Osteocyte (in vitro differentiated cells): Measurements from ENCODE around the gene ICOS. TPM values are rescaled to one million over a fixed set of nuclear protein-coding genes. Genes with fewer than 3 reads are reported as not detected.

Experiments used
- DNase-seq: peaks from one replicate; pipeline ENCODE4 v3.0.0; 2021; ENCODE audit warnings: mixed read lengths; ENCODE audit not compliant: unreplicated experiment; ENCODE audit errors: extremely low spot score
- H3K27ac Mint-ChIP-seq: one replicate; pipeline ENCODE4 v1.8.0; 2021; ENCODE audit warnings: mild to moderate bottlenecking, mixed read lengths; ENCODE audit not compliant: unreplicated experiment
- H3K27me3 Mint-ChIP-seq: one replicate; pipeline ENCODE4 v1.8.0; 2021; ENCODE audit warnings: mixed read lengths; ENCODE audit not compliant: unreplicated experiment
- H3K36me3 Mint-ChIP-seq: one replicate; pipeline ENCODE4 v1.8.0; 2021; ENCODE audit warnings: mixed read lengths; ENCODE audit not compliant: unreplicated experiment
- H3K4me1 Mint-ChIP-seq: one replicate; pipeline ENCODE4 v1.8.0; 2021; ENCODE audit warnings: mixed read lengths; ENCODE audit not compliant: unreplicated experiment
- H3K4me3 Mint-ChIP-seq: one replicate; pipeline ENCODE4 v1.8.0; 2021; ENCODE audit warnings: mild to moderate bottlenecking, moderate library complexity, mixed read lengths; ENCODE audit not compliant: unreplicated experiment
- H3K9me3 Mint-ChIP-seq: one replicate; pipeline ENCODE4 v1.8.0; 2021; ENCODE audit warnings: mixed read lengths; ENCODE audit not compliant: unreplicated experiment
- total RNA-seq: library from RNA; stranded (reverse); gene quantifications from 2 replicates; pipeline ENCODE4 v1.2.1, GENCODE V29; 2021
- TF ChIP-seq, protein P1 (sequence below): fragments of 200-600 bp; sonication (generic); IDR thresholded peaks from 2 replicates; pipeline ENCODE4 v1.5.0; 2021; ENCODE audit warnings: antibody characterized with exemption, mild to moderate bottlenecking, moderate library complexity

Gene ICOS
- total RNA-seq, 1 donor from 2014 or later: not detected

GRCh38 chr2:203988500-203989260, 52.1 kb downstream of the ICOS start:
- no peak overlapping the region for H3K4me3 Mint-ChIP-seq
- no peaks in the 10 kb centered on the region for H3K4me1 Mint-ChIP-seq
- TF ChIP-seq, protein P1, sequence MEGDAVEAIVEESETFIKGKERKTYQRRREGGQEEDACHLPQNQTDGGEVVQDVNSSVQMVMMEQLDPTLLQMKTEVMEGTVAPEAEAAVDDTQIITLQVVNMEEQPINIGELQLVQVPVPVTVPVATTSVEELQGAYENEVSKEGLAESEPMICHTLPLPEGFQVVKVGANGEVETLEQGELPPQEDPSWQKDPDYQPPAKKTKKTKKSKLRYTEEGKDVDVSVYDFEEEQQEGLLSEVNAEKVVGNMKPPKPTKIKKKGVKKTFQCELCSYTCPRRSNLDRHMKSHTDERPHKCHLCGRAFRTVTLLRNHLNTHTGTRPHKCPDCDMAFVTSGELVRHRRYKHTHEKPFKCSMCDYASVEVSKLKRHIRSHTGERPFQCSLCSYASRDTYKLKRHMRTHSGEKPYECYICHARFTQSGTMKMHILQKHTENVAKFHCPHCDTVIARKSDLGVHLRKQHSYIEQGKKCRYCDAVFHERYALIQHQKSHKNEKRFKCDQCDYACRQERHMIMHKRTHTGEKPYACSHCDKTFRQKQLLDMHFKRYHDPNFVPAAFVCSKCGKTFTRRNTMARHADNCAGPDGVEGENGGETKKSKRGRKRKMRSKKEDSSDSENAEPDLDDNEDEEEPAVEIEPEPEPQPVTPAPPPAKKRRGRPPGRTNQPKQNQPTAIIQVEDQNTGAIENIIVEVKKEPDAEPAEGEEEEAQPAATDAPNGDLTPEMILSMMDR: no peak
- no peaks in the 10 kb centered on the region for H3K9me3 Mint-ChIP-seq
- peaks cover 23% of the 10 kb centered on the region for H3K27me3 Mint-ChIP-seq
- H3K27ac Mint-ChIP-seq: no peak overlapping the region
- H3K36me3 Mint-ChIP-seq: no peaks in the 10 kb centered on the region
- DNase-seq: no peak

- TF ChIP-seq, protein P1: no peak
- no peak overlapping the region for H3K27ac Mint-ChIP-seq
- no peaks in the 10 kb centered on the region for H3K36me3 Mint-ChIP-seq
These were observed 53.0 kb downstream of the ICOS start for GRCh38 chr2:203989521-203989920.

DNA sequence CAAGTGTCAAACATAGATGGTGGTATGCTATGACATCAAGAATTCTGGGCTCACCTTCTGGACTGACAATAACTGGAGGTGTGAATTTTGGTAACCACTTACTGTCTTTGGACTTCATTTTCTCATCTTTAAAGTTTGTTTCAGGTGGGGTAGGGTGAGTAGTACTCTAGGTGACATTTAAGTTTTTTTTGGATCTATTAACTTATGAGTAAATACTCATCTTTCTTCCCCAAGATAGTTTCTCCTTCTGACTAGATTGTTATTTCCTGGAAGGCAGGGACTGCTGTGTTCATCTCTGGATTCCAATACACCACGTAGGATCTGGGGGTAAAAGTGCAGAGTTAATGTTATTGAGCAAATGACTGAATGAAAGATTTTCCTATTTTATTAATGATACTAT, 55.9 kb downstream of the ICOS start:
- Mint-ChIP-seq H3K36me3 (no peaks in the 10 kb centered on the region), H3K27ac (no peak overlapping the region), H3K4me1 (no peaks in the 10 kb centered on the region), H3K9me3 (no peaks in the 10 kb centered on the region), H3K27me3 (peaks cover 10% of the 10 kb centered on the region), H3K4me3 (no peak overlapping the region)
- DNase-seq: no peak
- TF ChIP-seq, protein P1: no peak

More at GRCh38 chr2:203989521-203989920, 53.0 kb downstream of the ICOS start:
- Mint-ChIP-seq H3K9me3 (no peaks in the 10 kb centered on the region), H3K27me3 (peaks cover 15% of the 10 kb centered on the region), H3K4me1 (no peaks in the 10 kb centered on the region), H3K4me3 (no peak overlapping the region)
- DNase-seq: no peak

GRCh38 chr2:203993011-203993410, 56.4 kb downstream of the ICOS start:
- Mint-ChIP-seq H3K4me3 (no peak overlapping the region), H3K27me3 (peaks cover 14% of the 10 kb centered on the region), H3K36me3 (no peaks in the 10 kb centered on the region), H3K4me1 (peaks cover 3% of the 10 kb centered on the region), H3K27ac (no peak overlapping the region), H3K9me3 (no peaks in the 10 kb centered on the region)
- no peak for DNase-seq
- TF ChIP-seq, protein P1: no peak

GRCh38 chr2:203993560-203993959, 57.0 kb downstream of the ICOS start:
- TF ChIP-seq, protein P1: no peak
- Mint-ChIP-seq H3K9me3 (no peaks in the 10 kb centered on the region), H3K4me1 (peaks cover 9% of the 10 kb centered on the region), H3K27me3 (peaks cover 11% of the 10 kb centered on the region), H3K27ac (no peak overlapping the region), H3K4me3 (no peak overlapping the region), H3K36me3 (no peaks in the 10 kb centered on the region)
- no peak for DNase-seq
